HCT116 (cell line): ENCODE measurements around the gene AGAP1.

ENCODE experiments used
- POLR2AphosphoS5 ChIP-seq: IDR thresholded peaks from 2 replicates; pipeline ENCODE4 v1.6.1; 2011; ENCODE audit warnings: mild to moderate bottlenecking, low read depth, low read length, moderate library complexity
- RAD21 ChIP-seq: IDR thresholded peaks from 2 replicates; pipeline ENCODE4 v1.6.1; 2012; ENCODE audit warnings: low read depth, mild to moderate bottlenecking
- YY1 ChIP-seq: IDR thresholded peaks from 2 replicates; pipeline ENCODE4 v1.6.1; 2011; ENCODE audit warnings: low read length, low read depth, moderate library complexity, mild to moderate bottlenecking; ENCODE audit not compliant: insufficient replicate concordance; ENCODE audit errors: extremely low read depth
- TF ChIP-seq, protein P1 (sequence below), 3 experiments: fragments of 200-600 bp in 1 of 3; sonication (generic) in 1 of 3; IDR thresholded peaks in 2 of 3; conservative IDR thresholded peaks in 1 of 3; 2 replicates each; pipeline ENCODE4 v1.5.1; 2012 to 2017; ENCODE audit warnings: low read depth in 2 of 3, low read length in 2 of 3, antibody characterized with exemption in 1 of 3, borderline replicate concordance in 1 of 3, control low read depth in 1 of 3, mild to moderate bottlenecking in 1 of 3, mixed read lengths in 1 of 3, mixed run types in 1 of 3, moderate library complexity in 1 of 3; ENCODE audit not compliant: insufficient read depth in 1 of 3

- TF ChIP-seq RAD21 (no peak), YY1 (no peak), POLR2AphosphoS5 (no peak)
- TF ChIP-seq, protein P1, sequence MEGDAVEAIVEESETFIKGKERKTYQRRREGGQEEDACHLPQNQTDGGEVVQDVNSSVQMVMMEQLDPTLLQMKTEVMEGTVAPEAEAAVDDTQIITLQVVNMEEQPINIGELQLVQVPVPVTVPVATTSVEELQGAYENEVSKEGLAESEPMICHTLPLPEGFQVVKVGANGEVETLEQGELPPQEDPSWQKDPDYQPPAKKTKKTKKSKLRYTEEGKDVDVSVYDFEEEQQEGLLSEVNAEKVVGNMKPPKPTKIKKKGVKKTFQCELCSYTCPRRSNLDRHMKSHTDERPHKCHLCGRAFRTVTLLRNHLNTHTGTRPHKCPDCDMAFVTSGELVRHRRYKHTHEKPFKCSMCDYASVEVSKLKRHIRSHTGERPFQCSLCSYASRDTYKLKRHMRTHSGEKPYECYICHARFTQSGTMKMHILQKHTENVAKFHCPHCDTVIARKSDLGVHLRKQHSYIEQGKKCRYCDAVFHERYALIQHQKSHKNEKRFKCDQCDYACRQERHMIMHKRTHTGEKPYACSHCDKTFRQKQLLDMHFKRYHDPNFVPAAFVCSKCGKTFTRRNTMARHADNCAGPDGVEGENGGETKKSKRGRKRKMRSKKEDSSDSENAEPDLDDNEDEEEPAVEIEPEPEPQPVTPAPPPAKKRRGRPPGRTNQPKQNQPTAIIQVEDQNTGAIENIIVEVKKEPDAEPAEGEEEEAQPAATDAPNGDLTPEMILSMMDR (IDR thresholded peaks at IDR 0.05 in 2 of 3, conservative IDR thresholded peaks at IDR 0.05 in 1 of 3; ENCODE audit: borderline replicate concordance in 1 of 3, insufficient read depth in 1 of 3, low read depth in 2 of 3, low read length in 2 of 3): no peak
These were observed 557.5 kb downstream of the AGAP1 start for GRCh38 chr2:236051351-236051750.
